ENCODE measurements around the gene KRT8. TPM values are rescaled to one million over a fixed set of nuclear protein-coding genes. Genes with fewer than 3 reads are reported as not detected.

The KRT8 gene
- total and polyA plus RNA-seq, 2 of the 13 experiments (the other 11 are each of a cell fraction or from before 2014, with no cell fraction given): 498 to 718 TPM

DNA sequence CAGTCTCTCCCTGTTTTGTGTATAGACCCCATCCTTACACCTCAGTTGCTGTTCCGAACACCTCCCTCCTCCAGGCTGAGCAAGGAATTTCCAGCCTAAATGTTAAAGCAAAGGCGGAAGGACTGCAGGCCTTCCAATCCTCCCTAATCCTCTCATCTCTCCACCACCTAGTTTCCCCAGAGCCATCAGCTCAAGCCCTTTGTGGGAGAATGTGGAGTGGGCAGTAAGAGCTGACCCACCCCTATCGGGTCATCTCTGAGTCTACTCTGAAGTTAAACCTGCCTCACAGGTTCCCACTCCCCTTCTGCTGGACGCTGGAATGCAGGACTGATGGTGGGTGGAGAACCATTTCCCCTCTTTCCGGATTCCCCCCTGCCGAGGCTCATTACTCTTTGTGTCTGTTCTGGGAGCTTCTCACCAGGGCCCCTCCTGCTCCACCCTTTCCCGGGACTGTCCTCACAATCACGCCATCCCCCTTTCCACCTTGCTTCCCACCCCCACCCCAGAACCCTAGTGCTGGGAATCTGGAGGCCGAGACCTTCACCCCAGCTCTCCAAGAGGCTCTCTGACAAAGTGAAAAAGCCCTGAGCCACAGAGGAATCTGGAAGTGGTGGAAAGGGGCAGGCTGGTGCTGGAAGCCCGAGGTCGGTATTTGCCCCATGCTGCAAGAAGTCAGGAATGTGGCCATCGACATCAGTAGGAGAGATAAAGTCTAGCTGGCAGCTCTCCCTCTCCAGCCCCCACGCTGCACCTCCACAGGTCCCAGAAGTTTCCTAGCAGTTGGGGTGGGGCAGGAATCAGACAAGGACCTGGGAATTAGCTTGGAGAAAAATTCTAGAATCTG lies 40.7 kb upstream of the KRT8 start (continued):
- TF ChIP-seq, protein P1, sequence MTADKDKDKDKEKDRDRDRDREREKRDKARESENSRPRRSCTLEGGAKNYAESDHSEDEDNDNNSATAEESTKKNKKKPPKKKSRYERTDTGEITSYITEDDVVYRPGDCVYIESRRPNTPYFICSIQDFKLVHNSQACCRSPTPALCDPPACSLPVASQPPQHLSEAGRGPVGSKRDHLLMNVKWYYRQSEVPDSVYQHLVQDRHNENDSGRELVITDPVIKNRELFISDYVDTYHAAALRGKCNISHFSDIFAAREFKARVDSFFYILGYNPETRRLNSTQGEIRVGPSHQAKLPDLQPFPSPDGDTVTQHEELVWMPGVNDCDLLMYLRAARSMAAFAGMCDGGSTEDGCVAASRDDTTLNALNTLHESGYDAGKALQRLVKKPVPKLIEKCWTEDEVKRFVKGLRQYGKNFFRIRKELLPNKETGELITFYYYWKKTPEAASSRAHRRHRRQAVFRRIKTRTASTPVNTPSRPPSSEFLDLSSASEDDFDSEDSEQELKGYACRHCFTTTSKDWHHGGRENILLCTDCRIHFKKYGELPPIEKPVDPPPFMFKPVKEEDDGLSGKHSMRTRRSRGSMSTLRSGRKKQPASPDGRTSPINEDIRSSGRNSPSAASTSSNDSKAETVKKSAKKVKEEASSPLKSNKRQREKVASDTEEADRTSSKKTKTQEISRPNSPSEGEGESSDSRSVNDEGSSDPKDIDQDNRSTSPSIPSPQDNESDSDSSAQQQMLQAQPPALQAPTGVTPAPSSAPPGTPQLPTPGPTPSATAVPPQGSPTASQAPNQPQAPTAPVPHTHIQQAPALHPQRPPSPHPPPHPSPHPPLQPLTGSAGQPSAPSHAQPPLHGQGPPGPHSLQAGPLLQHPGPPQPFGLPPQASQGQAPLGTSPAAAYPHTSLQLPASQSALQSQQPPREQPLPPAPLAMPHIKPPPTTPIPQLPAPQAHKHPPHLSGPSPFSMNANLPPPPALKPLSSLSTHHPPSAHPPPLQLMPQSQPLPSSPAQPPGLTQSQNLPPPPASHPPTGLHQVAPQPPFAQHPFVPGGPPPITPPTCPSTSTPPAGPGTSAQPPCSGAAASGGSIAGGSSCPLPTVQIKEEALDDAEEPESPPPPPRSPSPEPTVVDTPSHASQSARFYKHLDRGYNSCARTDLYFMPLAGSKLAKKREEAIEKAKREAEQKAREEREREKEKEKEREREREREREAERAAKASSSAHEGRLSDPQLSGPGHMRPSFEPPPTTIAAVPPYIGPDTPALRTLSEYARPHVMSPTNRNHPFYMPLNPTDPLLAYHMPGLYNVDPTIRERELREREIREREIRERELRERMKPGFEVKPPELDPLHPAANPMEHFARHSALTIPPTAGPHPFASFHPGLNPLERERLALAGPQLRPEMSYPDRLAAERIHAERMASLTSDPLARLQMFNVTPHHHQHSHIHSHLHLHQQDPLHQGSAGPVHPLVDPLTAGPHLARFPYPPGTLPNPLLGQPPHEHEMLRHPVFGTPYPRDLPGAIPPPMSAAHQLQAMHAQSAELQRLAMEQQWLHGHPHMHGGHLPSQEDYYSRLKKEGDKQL (CRISPR knock-in tag; IDR thresholded peaks at IDR 0.05; ENCODE audit: low read depth): peak; percentile 33; the same call in 1 of the 2 replicates
- 0 out of 2 replicates have a peak, but pooled peaks have one; percentile 13 for TF ChIP-seq ERF (CRISPR knock-in tag; IDR thresholded peaks at IDR 0.05)
- TF ChIP-seq, protein P2, sequence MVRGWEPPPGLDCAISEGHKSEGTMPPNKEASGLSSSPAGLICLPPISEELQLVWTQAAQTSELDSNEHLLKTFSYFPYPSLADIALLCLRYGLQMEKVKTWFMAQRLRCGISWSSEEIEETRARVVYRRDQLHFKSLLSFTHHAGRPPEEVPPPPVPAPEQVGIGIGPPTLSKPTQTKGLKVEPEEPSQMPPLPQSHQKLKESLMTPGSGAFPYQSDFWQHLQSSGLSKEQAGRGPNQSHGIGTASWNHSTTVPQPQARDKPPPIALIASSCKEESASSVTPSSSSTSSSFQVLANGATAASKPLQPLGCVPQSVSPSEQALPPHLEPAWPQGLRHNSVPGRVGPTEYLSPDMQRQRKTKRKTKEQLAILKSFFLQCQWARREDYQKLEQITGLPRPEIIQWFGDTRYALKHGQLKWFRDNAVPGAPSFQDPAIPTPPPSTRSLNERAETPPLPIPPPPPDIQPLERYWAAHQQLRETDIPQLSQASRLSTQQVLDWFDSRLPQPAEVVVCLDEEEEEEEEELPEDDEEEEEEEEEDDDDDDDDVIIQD (CRISPR knock-in tag; IDR thresholded peaks at IDR 0.05; ENCODE audit: low read depth): no peak
- TF ChIP-seq, protein P3, sequence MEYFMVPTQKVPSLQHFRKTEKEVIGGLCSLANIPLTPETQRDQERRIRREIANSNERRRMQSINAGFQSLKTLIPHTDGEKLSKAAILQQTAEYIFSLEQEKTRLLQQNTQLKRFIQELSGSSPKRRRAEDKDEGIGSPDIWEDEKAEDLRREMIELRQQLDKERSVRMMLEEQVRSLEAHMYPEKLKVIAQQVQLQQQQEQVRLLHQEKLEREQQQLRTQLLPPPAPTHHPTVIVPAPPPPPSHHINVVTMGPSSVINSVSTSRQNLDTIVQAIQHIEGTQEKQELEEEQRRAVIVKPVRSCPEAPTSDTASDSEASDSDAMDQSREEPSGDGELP (IDR thresholded peaks at IDR 0.05; ENCODE audit: borderline replicate concordance, low read depth): peak; percentile 18; the same call in 1 of the 2 replicates
- TF ChIP-seq TOE1 (CRISPR knock-in tag; IDR thresholded peaks at IDR 0.05): no peak
- TF ChIP-seq ETV5 (CRISPR knock-in tag; IDR thresholded peaks at IDR 0.05; ENCODE audit: borderline replicate concordance): peak; percentile 81
- TF ChIP-seq ZNF737 (CRISPR knock-in tag; IDR thresholded peaks at IDR 0.05; ENCODE audit: borderline replicate concordance): no peak
- TF ChIP-seq, protein P4, sequence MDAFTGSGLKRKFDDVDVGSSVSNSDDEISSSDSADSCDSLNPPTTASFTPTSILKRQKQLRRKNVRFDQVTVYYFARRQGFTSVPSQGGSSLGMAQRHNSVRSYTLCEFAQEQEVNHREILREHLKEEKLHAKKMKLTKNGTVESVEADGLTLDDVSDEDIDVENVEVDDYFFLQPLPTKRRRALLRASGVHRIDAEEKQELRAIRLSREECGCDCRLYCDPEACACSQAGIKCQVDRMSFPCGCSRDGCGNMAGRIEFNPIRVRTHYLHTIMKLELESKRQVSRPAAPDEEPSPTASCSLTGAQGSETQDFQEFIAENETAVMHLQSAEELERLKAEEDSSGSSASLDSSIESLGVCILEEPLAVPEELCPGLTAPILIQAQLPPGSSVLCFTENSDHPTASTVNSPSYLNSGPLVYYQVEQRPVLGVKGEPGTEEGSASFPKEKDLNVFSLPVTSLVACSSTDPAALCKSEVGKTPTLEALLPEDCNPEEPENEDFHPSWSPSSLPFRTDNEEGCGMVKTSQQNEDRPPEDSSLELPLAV (CRISPR knock-in tag; conservative IDR thresholded peaks at IDR 0.05; ENCODE audit: low read depth): no peak
- TF ChIP-seq HDAC6 (IDR thresholded peaks at IDR 0.05; ENCODE audit: low read depth, low read length): no peak
- no peak for TF ChIP-seq ZNF629 (CRISPR knock-in tag; conservative IDR thresholded peaks at IDR 0.05)
- TF ChIP-seq NFYC (CRISPR knock-in tag; IDR thresholded peaks at IDR 0.05): no peak
- TF ChIP-seq, protein P5, sequence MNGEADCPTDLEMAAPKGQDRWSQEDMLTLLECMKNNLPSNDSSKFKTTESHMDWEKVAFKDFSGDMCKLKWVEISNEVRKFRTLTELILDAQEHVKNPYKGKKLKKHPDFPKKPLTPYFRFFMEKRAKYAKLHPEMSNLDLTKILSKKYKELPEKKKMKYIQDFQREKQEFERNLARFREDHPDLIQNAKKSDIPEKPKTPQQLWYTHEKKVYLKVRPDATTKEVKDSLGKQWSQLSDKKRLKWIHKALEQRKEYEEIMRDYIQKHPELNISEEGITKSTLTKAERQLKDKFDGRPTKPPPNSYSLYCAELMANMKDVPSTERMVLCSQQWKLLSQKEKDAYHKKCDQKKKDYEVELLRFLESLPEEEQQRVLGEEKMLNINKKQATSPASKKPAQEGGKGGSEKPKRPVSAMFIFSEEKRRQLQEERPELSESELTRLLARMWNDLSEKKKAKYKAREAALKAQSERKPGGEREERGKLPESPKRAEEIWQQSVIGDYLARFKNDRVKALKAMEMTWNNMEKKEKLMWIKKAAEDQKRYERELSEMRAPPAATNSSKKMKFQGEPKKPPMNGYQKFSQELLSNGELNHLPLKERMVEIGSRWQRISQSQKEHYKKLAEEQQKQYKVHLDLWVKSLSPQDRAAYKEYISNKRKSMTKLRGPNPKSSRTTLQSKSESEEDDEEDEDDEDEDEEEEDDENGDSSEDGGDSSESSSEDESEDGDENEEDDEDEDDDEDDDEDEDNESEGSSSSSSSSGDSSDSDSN (CRISPR knock-in tag; IDR thresholded peaks at IDR 0.05): no peak; the same call in 1 of the 2 replicates
- TF ChIP-seq NR3C1 (CRISPR knock-in tag; IDR thresholded peaks at IDR 0.05): no peak
- TF ChIP-seq, protein P6, sequence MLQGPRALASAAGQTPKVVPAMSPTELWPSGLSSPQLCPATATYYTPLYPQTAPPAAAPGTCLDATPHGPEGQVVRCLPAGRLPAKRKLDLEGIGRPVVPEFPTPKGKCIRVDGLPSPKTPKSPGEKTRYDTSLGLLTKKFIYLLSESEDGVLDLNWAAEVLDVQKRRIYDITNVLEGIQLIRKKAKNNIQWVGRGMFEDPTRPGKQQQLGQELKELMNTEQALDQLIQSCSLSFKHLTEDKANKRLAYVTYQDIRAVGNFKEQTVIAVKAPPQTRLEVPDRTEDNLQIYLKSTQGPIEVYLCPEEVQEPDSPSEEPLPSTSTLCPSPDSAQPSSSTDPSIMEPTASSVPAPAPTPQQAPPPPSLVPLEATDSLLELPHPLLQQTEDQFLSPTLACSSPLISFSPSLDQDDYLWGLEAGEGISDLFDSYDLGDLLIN (CRISPR knock-in tag; IDR thresholded peaks at IDR 0.05; ENCODE audit: borderline replicate concordance): no peak
- no peak for TF ChIP-seq NKX3-1 (CRISPR knock-in tag; IDR thresholded peaks at IDR 0.05)
